HG02678 (cell line): Measurements from ENCODE around the gene PDZD4.

Source experiments
- ATAC-seq: cut with Tn5 transposase; IDR thresholded peaks from one replicate; pipeline ENCODE4 v1.9.1; 2021; ENCODE audit warnings: mild to moderate bottlenecking, moderate library complexity; ENCODE audit not compliant: unreplicated experiment

Gene PDZD4

DNA sequence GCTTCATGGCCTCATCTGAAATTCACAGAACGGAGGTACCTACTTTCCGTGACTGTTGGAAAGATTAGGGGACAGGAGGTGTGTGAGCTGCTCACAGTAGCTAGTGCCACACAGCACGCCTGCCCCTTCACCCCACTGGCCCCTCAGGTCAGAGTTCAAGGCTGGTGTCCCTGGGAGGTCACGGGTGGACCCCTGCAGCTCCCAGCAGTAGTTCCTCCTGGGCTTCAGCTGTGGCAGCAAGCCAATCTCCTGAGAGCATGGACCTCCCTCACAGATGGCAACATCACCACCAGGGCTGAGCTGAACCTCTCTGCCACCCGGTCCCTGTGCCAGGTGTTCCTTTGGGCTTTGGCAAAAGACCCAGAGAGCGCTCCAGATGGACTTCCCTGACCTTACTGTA lies 38.0 kb downstream of the PDZD4 start:
- ATAC-seq, result no peak

- ATAC-seq, result no peak
Observed at GRCh38 chrX:153791104-153791852, 39.1 kb downstream of the PDZD4 start.

DNA sequence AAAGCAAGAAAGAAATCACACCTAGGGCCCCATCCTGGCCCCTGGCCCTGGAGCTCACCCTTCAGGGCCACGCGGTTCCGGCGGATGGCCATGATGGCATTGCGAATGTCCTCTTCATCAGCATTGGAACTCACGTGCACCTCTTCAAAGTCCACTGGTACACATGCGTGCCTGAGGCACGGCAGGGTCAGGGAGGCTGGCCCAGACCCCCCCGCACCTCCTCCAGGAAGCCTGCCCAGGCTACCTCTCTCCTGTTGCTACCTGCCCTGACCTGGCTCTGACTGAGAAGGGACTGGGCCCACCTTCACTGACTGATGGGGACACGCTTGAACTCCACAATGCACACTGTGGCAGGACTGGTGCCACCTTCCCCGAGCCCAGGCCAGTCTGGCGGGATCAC lies 40.7 kb downstream of the PDZD4 start:
- ATAC-seq, result no peak

DNA sequence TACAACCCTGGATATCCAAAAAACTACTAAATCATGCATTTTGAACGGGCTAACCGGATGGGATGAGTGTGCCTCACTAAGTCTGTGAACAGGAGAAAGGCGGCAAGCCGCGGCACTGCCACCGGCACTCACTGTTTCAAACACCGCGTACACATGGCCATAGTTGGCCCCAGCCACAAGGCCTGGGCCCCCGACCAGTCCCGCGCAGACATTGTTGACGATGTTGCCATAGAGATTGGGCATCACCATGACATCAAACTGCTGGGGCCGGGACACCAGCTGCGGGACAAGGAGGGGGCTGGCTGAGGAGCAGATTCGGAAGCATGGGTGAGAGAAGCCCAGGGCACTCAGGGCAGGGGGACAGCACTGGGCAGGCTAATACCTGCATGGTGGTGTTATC lies 43.7 kb downstream of the PDZD4 start:
- ATAC-seq, result no peak

DNA sequence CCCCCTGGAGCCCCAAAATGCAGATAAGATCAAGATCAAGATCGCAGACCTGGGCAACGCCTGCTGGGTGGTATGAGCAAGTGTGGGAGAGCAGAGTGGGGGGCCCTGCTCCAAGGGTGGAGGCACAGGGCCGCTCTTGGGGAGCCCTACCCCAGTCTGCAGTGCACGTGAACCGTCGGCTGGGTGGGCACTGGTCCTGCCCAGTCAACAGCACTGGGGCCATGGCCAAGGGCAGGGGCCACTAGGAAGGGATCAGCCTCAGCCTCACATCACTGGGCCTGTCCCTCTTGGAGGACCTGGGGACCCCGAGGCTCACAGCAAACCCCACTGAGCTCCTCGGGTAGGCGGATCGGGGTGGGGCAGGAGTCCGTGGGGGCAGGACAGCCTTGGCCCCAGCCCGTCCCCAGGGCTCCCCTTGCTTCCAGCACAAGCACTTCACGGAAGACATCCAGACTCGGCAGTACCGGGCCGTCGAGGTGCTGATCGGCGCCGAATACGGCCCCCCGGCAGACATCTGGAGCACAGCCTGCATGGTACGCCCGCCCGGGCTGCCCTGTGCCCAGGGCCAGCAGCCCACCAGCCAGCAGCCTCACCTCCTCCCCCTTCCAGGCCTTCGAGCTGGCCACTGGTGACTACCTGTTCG lies 45.9 kb downstream of the PDZD4 start:
- ATAC-seq, result no peak

- no peak for ATAC-seq
Observed at GRCh38 chrX:153783378-153784013, 46.8 kb downstream of the PDZD4 start.

DNA sequence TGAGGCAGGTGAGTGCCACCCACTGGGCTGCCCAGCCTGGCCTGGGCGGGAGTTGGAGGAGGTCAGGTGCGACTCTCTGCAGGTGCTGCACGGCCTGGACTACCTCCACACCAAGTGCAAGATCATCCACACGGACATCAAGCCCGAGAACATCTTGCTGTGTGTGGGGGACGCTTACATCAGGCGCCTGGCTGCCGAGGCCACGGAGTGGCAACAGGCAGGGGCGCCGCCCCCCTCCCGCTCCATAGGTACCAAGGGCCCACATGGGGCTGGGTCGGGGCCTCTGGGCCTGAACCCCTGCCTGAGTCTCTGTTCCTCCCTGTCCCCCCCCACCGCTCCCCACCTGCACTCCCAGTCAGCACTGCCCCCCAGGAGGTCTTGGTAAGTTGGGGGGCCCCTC lies 47.5 kb downstream of the PDZD4 start:
- no peak for ATAC-seq

DNA sequence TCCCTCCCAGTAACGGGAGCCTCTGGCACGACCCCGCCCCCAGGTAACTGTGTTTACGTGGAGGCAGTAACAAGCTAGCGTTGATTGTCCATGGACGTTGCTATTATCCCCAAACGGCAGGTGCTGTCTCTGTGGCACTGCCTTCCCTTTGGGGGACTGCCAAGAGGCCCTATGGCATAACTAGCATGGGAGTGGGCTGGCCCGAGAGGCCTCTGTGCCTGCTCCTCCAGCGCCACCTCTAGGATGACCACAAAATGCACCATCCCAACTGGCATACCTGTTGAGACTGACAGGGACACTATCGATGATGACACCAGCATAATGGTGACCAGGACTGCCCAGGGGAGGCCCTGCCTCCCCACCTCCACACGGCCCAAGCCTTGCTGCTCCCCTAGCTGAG lies 48.0 kb downstream of the PDZD4 start:
- no peak for ATAC-seq

GRCh38 chrX:153781428-153782047 lies 48.8 kb downstream of the PDZD4 start:
- ATAC-seq, result no peak

- ATAC-seq, result no peak
Observed at GRCh38 chrX:153780678-153781427, 49.5 kb downstream of the PDZD4 start, which contains the start of gene SRPK3. TSS of gene SRPK3 (plus strand) at chrX:153781041. CDS start at chrX:153781087, 46 bp downstream.

DNA sequence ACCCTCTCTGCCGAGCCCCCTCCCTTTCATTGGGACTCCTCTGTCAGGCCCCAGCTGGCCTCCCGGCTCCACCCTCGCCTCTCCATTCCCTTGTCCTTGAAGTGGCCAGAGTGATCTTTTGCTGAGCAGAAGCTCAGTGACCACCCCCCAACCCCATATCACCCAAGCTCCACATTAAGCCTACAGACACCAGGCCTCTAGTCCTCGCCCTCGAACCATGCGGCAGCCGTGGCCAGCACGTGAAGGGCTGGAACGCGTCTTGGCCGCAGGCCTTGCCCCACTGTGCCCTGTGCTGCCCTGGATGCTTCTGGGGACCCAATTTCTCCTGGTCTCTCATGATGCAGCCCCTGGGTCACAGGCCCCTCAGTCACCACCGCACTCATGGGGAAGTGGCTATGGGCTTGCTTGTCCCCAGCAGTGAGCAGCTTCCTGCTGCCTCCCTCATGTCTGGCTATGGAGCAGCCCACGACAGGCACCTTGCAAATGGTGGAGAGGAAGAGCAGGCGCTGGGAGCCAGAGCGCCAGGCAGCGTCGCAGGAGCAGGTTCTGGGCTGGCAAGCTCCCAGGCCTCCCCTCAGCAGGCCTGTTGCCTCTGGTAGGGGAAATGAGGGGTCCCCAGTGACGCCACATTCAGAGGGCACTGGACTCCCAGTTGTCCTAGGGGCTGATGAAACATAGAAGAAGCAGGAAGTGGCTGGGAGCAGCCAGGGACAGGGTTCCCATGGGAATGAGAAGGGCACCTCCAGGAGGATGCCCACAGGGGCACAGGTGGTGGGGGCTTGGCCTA lies 50.3 kb downstream of the PDZD4 start:
- ATAC-seq, result no peak

GRCh38 chrX:153778684-153779101 lies 51.7 kb downstream of the PDZD4 start:
- ATAC-seq, result no peak

- no peak for ATAC-seq
Observed at GRCh38 chrX:153778181-153778580, 52.2 kb downstream of the PDZD4 start.

DNA sequence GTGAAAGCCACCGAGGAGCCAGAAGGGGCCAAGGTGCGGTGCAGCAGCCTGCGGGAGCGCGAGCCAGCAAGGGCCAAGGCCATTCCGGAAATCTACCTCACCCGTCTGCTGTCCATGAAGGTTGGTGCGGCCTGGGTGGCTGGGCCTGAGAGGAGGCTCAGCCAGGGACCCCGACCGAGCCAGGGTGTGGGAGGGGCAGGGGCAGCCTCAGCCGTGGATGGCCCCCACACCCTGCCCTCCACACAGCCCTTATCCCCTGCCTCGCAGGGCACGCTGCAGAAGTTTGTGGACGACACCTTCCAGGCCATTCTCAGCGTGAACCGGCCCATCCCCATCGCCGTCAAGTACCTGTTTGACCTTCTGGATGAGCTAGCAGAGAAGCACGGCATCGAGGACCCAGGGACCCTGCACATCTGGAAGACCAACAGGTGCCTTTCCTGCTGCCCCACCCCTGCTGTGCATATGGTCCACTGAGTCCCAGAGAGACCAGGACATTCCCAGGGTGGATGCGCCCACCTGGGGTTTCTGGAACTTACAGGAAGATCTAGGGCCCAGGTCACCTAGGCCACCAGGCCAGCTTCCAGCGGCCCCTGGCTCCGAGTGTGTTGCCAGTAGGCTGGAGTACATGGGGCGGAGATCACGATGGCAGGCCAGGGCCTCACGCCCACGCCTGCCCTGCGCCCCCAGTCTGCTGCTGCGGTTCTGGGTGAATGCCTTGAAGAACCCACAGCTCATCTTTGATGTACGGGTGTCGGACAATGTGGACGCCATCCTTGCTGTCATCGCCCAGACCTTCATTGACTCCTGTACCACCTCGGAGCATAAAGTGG lies 52.9 kb downstream of the PDZD4 start:
- no peak for ATAC-seq

GRCh38 chrX:153776611-153777045 lies 53.7 kb downstream of the PDZD4 start:
- ATAC-seq, result no peak

DNA sequence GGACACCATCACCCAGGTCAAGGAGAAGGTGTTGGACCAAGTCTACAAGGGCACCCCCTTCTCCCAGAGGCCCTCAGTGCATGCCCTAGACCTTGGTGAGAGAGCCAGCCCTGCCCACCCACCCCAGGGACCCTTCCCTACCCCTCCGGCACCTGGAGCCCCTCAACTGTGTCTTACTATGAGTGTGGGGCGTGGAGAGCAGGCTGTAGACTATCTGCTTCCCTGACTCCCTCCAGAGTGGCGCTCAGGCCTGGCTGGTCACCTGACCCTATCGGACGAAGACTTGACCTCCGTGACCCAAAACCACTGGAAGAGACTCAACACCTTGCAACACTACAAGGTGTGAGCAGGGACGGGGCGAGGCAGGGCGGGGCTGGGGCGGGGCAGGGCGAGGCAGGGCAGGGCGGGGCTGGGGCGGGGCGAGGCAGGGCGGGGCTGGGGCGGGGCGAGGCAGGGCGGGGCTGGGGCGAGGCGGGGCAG lies 54.2 kb downstream of the PDZD4 start:
- no peak for ATAC-seq

DNA sequence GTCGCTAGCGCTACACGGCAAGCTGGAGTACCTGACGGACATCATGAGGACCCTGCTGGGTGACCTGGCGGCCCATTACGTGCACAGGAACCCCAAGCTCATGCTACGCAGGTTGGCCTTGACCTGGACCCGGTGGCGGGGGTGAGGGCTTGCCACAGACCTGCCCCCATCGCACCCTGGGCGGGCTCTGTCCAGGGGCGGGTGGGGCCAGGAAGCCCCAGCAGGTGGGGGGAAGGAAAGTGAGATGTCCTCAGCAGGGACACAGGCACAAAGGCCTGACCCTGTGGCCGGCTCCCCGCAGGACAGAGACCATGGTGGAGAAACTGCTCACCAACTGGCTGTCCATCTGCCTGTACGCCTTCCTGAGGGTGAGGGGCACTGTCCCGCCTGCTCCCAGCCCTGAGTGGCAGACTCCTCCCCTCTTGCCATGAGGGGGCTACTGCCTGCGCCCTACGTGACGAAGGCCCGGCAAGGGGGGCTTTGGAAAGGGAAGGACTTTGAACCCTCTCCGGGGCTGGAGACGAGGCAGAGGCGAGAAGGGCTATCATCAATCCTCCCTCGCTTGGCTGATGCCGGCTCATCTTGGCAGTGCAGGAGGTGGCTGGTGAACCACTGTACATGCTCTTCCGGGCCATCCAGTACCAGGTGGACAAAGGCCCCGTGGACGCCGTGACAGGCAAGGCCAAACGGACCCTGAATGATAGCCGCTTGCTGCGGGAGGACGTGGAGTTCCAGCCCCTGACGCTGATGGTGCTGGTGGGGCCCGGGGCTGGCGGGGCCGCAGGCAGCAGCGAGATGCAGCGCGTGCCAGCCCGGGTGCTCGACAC lies 54.8 kb downstream of the PDZD4 start:
- no peak for ATAC-seq
